CD14-positive monocyte (primary cell): ENCODE results near the gene XRCC2. TPM values are rescaled to one million over a fixed set of nuclear protein-coding genes. Genes with fewer than 3 reads are reported as not detected.

Experiments
- DNase-seq, 3 donors: peaks; one replicate each; pipeline ENCODE4 v3.0.0-alpha.2; 2011 to 2022
- H2AFZ ChIP-seq: 2 replicates; pipeline ENCODE4 v1.6.0; 2012; ENCODE audit warnings: mild to moderate bottlenecking, low read depth, low read length, inconsistent platforms; ENCODE audit not compliant: insufficient read depth, poor library complexity, severe bottlenecking
- H3K27ac ChIP-seq, 2 donors: 1 replicate in 1 of 2; 2 replicates in 1 of 2; pipeline ENCODE4 v1.5.1; 2012 to 2013; ENCODE audit warnings: low read length in 2 of 2, control low read depth in 1 of 2, inconsistent platforms in 1 of 2, low read depth in 1 of 2, mild to moderate bottlenecking in 1 of 2
- H3K27me3 ChIP-seq, 2 donors: one replicate each; pipeline versions ENCODE4 v1.6.0 to v1.6.1; 2011 to 2013; ENCODE audit warnings: low read length in 2 of 2; ENCODE audit not compliant: control insufficient read depth in 2 of 2, insufficient read depth in 2 of 2
- H3K36me3 ChIP-seq, 2 donors: replicated peaks in 1 of 2; 1 replicate in 1 of 2; 2 replicates in 1 of 2; pipeline versions ENCODE4 v1.5.1 to v1.6.1; 2012 to 2013; ENCODE audit warnings: low read length in 2 of 2, control low read depth in 1 of 2, inconsistent platforms in 1 of 2, mild to moderate bottlenecking in 1 of 2; ENCODE audit not compliant: insufficient read depth in 2 of 2, control insufficient read depth in 1 of 2
- H3K4me1 ChIP-seq, 2 donors: 1 replicate in 1 of 2; 2 replicates in 1 of 2; pipeline versions ENCODE4 v1.5.1 to v1.6.1; 2012 to 2013; ENCODE audit warnings: low read length in 2 of 2, control low read depth in 1 of 2, inconsistent platforms in 1 of 2, mild to moderate bottlenecking in 1 of 2, moderate library complexity in 1 of 2; ENCODE audit not compliant: insufficient read depth in 2 of 2, control insufficient read depth in 1 of 2
- H3K4me2 ChIP-seq: replicated peaks from 2 replicates; pipeline ENCODE3; 2012; ENCODE audit warnings: low read length, moderate library complexity, mild to moderate bottlenecking; ENCODE audit not compliant: poor library complexity, severe bottlenecking; ENCODE audit errors: extremely low read depth
- H3K4me3 ChIP-seq, 3 experiments: fragments of 200-600 bp in 1 of 3; sonication (generic) in 1 of 3; replicated peaks in 1 of 3; 1 replicate in 2 of 3; 2 replicates in 1 of 3; pipeline ENCODE4 v1.5.1; 2011 to 2013; ENCODE audit warnings: low read length in 3 of 3, mild to moderate bottlenecking in 3 of 3, control low read depth in 2 of 3, low read depth in 2 of 3, inconsistent platforms in 1 of 3, moderate library complexity in 1 of 3
- H3K79me2 ChIP-seq: 2 replicates; pipeline ENCODE4 v1.6.0; 2012; ENCODE audit warnings: mild to moderate bottlenecking, control low read depth, inconsistent platforms, low read length, moderate library complexity; ENCODE audit not compliant: insufficient read depth
- H3K9ac ChIP-seq: 2 replicates; pipeline ENCODE4 v1.6.0; 2017; ENCODE audit warnings: low read length, mild to moderate bottlenecking; ENCODE audit not compliant: insufficient read depth, poor library complexity, severe bottlenecking
- H3K9me3 ChIP-seq, 2 donors: replicated peaks in 1 of 2; 1 replicate in 1 of 2; 2 replicates in 1 of 2; pipeline versions ENCODE4 v1.5.1 to v1.6.1; 2012 to 2013; ENCODE audit warnings: low read length in 2 of 2, control low read depth in 1 of 2; ENCODE audit not compliant: control insufficient read depth in 1 of 2, insufficient read depth in 1 of 2
- H4K20me1 ChIP-seq: 2 replicates; pipeline ENCODE4 v1.6.0; 2012; ENCODE audit warnings: mild to moderate bottlenecking, low read length, control low read depth, moderate library complexity; ENCODE audit not compliant: insufficient read depth
- H3K27ac Mint-ChIP-seq, 7 donors: one replicate each; pipeline ENCODE4 v1.8.0; 2020; ENCODE audit warnings: mild to moderate bottlenecking in 7 of 7, mixed read lengths in 7 of 7, moderate library complexity in 6 of 7, inconsistent platforms in 2 of 7
- H3K27me3 Mint-ChIP-seq, 3 donors: one replicate each; pipeline ENCODE4 v1.8.0; 2021 to 2022; ENCODE audit warnings: low read depth in 3 of 3, mild to moderate bottlenecking in 3 of 3, mixed read lengths in 3 of 3, moderate library complexity in 3 of 3, inconsistent platforms in 1 of 3
- H3K36me3 Mint-ChIP-seq, 2 donors: one replicate each; pipeline ENCODE4 v1.8.0; 2020; ENCODE audit warnings: mixed read lengths in 2 of 2, inconsistent platforms in 1 of 2, mild to moderate bottlenecking in 1 of 2
- H3K4me1 Mint-ChIP-seq: one replicate; pipeline ENCODE4 v1.8.0; 2020; ENCODE audit warnings: mild to moderate bottlenecking, mixed read lengths
- H3K4me3 Mint-ChIP-seq, 2 donors: one replicate each; pipeline ENCODE4 v1.8.0; 2020; ENCODE audit warnings: mild to moderate bottlenecking in 2 of 2, mixed read lengths in 2 of 2, moderate library complexity in 1 of 2
- H3K9me3 Mint-ChIP-seq, 7 donors: one replicate each; pipeline ENCODE4 v1.8.0; 2020 to 2022; ENCODE audit warnings: mixed read lengths in 7 of 7, mild to moderate bottlenecking in 6 of 7, moderate library complexity in 6 of 7, inconsistent platforms in 2 of 7
- CTCF ChIP-seq: fragments of 200-600 bp; IDR thresholded peaks from one replicate; pipeline ENCODE4 v1.8.0; 2022; ENCODE audit warnings: antibody characterized with exemption, mild to moderate bottlenecking
- WGBS: methylation state at CpG from one replicate; pipeline ENCODE4 v1.1.5; 2013; ENCODE audit warnings: missing lambda C conversion rate; ENCODE audit not compliant: insufficient coverage; 5-methylcytosine and 5-hydroxymethylcytosine counted together
- intact Hi-C, 2 donors: fragments of 100-400 bp; cut with micrococcal nuclease; formaldehyde crosslinking; loops; one replicate each; pipeline versions ENCODE4 v1.15.0 to v1.15.1; 2023
- polyA plus RNA-seq, 3 donors: library from polyadenylated mRNA; depleted of rRNA in 1 of 3; unstranded in 2 of 3; stranded (reverse) in 1 of 3; fragments of 300-500 nt in 2 of 3; fragments of >200 nt in 1 of 3; fragmentation: Illumina TruSeq in 2 of 3; gene quantifications; 1 replicate in 2 of 3; 2 replicates in 1 of 3; pipeline ENCODE4 v1.2.3, GENCODE V29; 2012 to 2021

Gene XRCC2
- polyA plus RNA-seq, 3 donors = 0.03 to 0.05 TPM; not detected in 1

GRCh38 chr7:152711444-152711944 lies 35.6 kb upstream of the XRCC2 start:
- Histone ChIP-seq H3K4me1 (peaks cover 2 to 4% of the 10 kb centered on the region in 2 donors), H3K4me2 (no peak overlapping the region), H2AFZ (no peak overlapping the region), H3K9me3 (no peaks in the 10 kb centered on the region), H3K27me3 (no peaks in the 10 kb centered on the region), H3K79me2 (no peaks in the 10 kb centered on the region), H3K36me3 (no peaks in the 10 kb centered on the region), H4K20me1 (no peaks in the 10 kb centered on the region), H3K27ac (no peak overlapping the region), H3K9ac (no peak overlapping the region), H3K4me3 (no peak overlapping the region)
- Mint-ChIP-seq H3K27ac (no peak overlapping the region), H3K9me3 (no peaks in the 10 kb centered on the region), H3K27me3 (peaks cover 0 to 7% (median 0%) of the 10 kb centered on the region in 3 donors), H3K4me1 (peaks cover 7% of the 10 kb centered on the region), H3K4me3 (peak overlapping the region in 1 of 2 donors; percentile 1), H3K36me3 (no peaks in the 10 kb centered on the region)
- DNase-seq = no peak
- TF ChIP-seq CTCF = no peak
- WGBS = 95% methylated on average over 4 of the region's 9 CpGs
- intact Hi-C loops = no loop called here

GRCh38 chr7:152710153-152710442 lies 34.2 kb upstream of the XRCC2 start:
- no CpG with 5 or more reads among the region's 2 CpGs for WGBS
- intact Hi-C loops = no loop called here
- Mint-ChIP-seq H3K27ac (no peak overlapping the region), H3K36me3 (no peaks in the 10 kb centered on the region), H3K4me1 (peaks cover 7% of the 10 kb centered on the region), H3K4me3 (no peak overlapping the region), H3K9me3 (peaks cover 6 to 11% (median 9%) of the 10 kb centered on the region in 7 donors), H3K27me3 (peaks cover 0 to 7% (median 0%) of the 10 kb centered on the region in 3 donors)
- no peak overlapping the region for H3K4me2 ChIP-seq
- H3K9me3 ChIP-seq = peaks cover 7 to 9% of the 10 kb centered on the region in 2 donors
- no peaks in the 10 kb centered on the region for H3K36me3 ChIP-seq
- H3K27me3 ChIP-seq = no peaks in the 10 kb centered on the region
- no peak for DNase-seq
- no peaks in the 10 kb centered on the region for H4K20me1 ChIP-seq
- H3K9ac ChIP-seq = no peak overlapping the region
- H3K4me3 ChIP-seq = no peak overlapping the region
- no peak overlapping the region for H2AFZ ChIP-seq
- no peaks in the 10 kb centered on the region for H3K79me2 ChIP-seq
- TF ChIP-seq CTCF = no peak
- H3K27ac ChIP-seq = no peak overlapping the region
- H3K4me1 ChIP-seq = peaks cover 4 to 5% of the 10 kb centered on the region in 2 donors
